Adrenal gland (tissue), 5 donors: Measurements from ENCODE around the gene LRRIQ4.

Experiments used
- POLR2A ChIP-seq, 2 donors: fragments of 450-650 bp; IDR thresholded peaks; one replicate each; pipeline ENCODE4 v1.6.1; 2017; ENCODE audit warnings: antibody characterized with exemption in 2 of 2, mild to moderate bottlenecking in 2 of 2, moderate library complexity in 1 of 2
- TF ChIP-seq, protein P1 (sequence below), 6 experiments: fragments of 450-650 bp in 4 of 6; fragments of 200-600 bp in 2 of 6; sonication (generic) in 1 of 6; IDR thresholded peaks; 1 replicate in 5 of 6; 2 replicates in 1 of 6; pipeline versions ENCODE4 v1.5.1 to v1.8.0; 2016 to 2021; ENCODE audit warnings: antibody characterized with exemption in 6 of 6, mild to moderate bottlenecking in 2 of 6, moderate library complexity in 1 of 6
- donor health status: DM: no; HTN: no; CAD: no.

DNA sequence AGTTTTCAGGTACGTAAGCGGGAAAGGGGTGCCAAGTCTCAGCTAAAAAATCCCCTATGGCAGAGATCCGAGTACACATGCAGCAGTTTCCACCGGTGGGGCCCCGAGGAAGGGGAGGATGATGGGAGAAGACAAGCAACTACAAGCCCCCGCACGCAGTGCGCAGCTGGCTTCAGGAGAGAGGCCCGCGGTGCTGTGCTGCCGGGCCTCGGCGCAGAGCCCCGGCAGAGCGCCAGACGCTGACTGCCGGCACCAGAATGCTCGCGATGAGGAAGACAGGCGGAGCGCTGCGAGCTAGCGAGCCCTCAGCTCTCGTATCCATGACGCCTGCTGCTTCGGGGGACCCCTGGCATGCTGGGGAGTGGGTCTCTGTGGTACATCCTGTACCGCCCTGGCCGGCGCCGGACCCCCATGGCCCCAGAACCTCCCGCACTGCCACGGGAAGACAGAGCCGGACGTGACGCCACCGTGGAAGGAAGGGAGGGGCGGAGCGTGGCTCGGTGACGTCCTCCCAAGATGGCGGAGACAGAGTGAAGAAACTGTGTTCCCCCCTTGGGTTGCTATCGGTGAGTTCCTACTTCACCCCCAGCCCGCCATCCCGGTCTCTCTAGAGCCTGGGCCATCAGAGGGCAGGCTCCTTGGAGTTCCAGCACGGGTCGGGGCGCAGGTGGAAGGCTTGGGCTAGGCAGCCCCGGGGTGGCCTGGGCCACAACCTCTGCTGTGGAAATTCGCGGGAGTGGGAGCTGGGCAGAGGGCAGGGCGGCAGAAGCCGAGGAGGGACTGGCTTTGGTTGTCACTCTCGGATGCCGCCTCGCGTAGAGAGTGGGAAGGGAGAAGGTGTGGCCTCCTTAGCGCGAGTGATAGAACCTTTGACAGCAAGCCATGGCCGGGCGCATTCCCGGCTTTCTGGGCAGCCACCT, 39.5 kb upstream of the LRRIQ4 start, which contains the start of gene MYNN:
- TF ChIP-seq, protein P1, sequence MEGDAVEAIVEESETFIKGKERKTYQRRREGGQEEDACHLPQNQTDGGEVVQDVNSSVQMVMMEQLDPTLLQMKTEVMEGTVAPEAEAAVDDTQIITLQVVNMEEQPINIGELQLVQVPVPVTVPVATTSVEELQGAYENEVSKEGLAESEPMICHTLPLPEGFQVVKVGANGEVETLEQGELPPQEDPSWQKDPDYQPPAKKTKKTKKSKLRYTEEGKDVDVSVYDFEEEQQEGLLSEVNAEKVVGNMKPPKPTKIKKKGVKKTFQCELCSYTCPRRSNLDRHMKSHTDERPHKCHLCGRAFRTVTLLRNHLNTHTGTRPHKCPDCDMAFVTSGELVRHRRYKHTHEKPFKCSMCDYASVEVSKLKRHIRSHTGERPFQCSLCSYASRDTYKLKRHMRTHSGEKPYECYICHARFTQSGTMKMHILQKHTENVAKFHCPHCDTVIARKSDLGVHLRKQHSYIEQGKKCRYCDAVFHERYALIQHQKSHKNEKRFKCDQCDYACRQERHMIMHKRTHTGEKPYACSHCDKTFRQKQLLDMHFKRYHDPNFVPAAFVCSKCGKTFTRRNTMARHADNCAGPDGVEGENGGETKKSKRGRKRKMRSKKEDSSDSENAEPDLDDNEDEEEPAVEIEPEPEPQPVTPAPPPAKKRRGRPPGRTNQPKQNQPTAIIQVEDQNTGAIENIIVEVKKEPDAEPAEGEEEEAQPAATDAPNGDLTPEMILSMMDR (IDR thresholded peaks at IDR 0.05): peak in 4 of 6 experiments; percentile 2 to 25 (median 19)
- TF ChIP-seq POLR2A (IDR thresholded peaks at IDR 0.05): peak; percentile 91 to 95
